ENCODE measurements around the gene PIAS4. TPM values are rescaled to one million over a fixed set of nuclear protein-coding genes. Genes with fewer than 3 reads are reported as not detected.
A peak's percentile ranks its signal among the peaks of the same experiment; 100 is the strongest.

The PIAS4 gene
- total RNA-seq, 1 donor from 2014 or later, result 29.7 TPM

- peak overlapping the region; percentile 22 for H3K4me3 Mint-ChIP-seq (ENCODE audit: unreplicated experiment)
- H3K27ac Mint-ChIP-seq (ENCODE audit: unreplicated experiment), result peak overlapping the region; percentile 89
- no peak for DNase-seq (ENCODE audit: low spot score)
- H3K4me1 Mint-ChIP-seq (ENCODE audit: low read depth), result peaks cover 36% of the 10 kb centered on the region
- TF ChIP-seq CTCF (IDR thresholded peaks at IDR 0.05), result no peak
- no peaks in the 10 kb centered on the region for H3K9me3 Mint-ChIP-seq (ENCODE audit: low read depth)
- H3K27me3 Mint-ChIP-seq (ENCODE audit: low read depth), result no peaks in the 10 kb centered on the region
- peaks cover 2% of the 10 kb centered on the region for H3K36me3 Mint-ChIP-seq (ENCODE audit: low read depth)
These were observed 51.3 kb downstream of the PIAS4 start for GRCh38 chr19:4058693-4059452.

DNA sequence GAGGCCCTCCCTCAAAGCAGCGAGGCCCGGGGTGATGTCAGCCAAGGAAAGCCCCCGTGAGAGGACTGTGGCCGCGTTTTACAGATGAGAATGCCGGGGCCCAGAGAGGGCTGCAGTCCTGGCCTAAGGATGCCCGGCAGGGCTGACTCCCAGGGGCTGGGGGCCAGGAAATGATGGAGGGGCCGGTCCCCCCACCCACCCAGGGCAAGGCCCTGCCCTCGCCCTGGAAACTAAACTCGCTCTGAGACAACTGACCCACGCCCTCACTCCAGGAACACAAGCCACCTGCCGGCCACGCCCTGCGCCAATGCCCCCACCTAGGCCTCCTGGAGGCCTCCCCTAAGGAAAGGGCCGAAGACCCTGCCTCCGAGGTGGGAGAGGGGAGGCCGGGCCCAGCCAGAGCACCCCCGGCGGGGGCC is 51.9 kb downstream of the PIAS4 start:
- no peak for DNase-seq (ENCODE audit: low spot score)
- peaks cover 38% of the 10 kb centered on the region for H3K4me1 Mint-ChIP-seq (ENCODE audit: low read depth)
- peaks cover 2% of the 10 kb centered on the region for H3K36me3 Mint-ChIP-seq (ENCODE audit: low read depth)
- no peak for TF ChIP-seq CTCF (IDR thresholded peaks at IDR 0.05)
- peak overlapping the region; percentile 19 for H3K4me3 Mint-ChIP-seq (ENCODE audit: unreplicated experiment)
- peak overlapping the region; percentile 89 for H3K27ac Mint-ChIP-seq (ENCODE audit: unreplicated experiment)
- no peaks in the 10 kb centered on the region for H3K9me3 Mint-ChIP-seq (ENCODE audit: low read depth)
- no peaks in the 10 kb centered on the region for H3K27me3 Mint-ChIP-seq (ENCODE audit: low read depth)

- peaks cover 38% of the 10 kb centered on the region for H3K4me1 Mint-ChIP-seq (ENCODE audit: low read depth)
- peak overlapping the region; percentile 8 for H3K27ac Mint-ChIP-seq (ENCODE audit: unreplicated experiment)
- no peak for DNase-seq (ENCODE audit: low spot score)
- no peaks in the 10 kb centered on the region for H3K9me3 Mint-ChIP-seq (ENCODE audit: low read depth)
- TF ChIP-seq CTCF (IDR thresholded peaks at IDR 0.05), result no peak
- H3K36me3 Mint-ChIP-seq (ENCODE audit: low read depth), result peaks cover 2% of the 10 kb centered on the region
- H3K4me3 Mint-ChIP-seq (ENCODE audit: unreplicated experiment), result no peak overlapping the region
- no peaks in the 10 kb centered on the region for H3K27me3 Mint-ChIP-seq (ENCODE audit: low read depth)
These were observed 52.5 kb downstream of the PIAS4 start for GRCh38 chr19:4059891-4060620.

GRCh38 chr19:4060621-4061177 is 53.2 kb downstream of the PIAS4 start:
- Mint-ChIP-seq H3K36me3 (ENCODE audit: low read depth) (peaks cover 2% of the 10 kb centered on the region), H3K9me3 (ENCODE audit: low read depth) (no peaks in the 10 kb centered on the region), H3K4me3 (ENCODE audit: unreplicated experiment) (no peak overlapping the region), H3K4me1 (ENCODE audit: low read depth) (peaks cover 38% of the 10 kb centered on the region), H3K27ac (ENCODE audit: unreplicated experiment) (no peak overlapping the region), H3K27me3 (ENCODE audit: low read depth) (no peaks in the 10 kb centered on the region)
- DNase-seq (ENCODE audit: low spot score), result no peak
- no peak for TF ChIP-seq CTCF (IDR thresholded peaks at IDR 0.05)

DNA sequence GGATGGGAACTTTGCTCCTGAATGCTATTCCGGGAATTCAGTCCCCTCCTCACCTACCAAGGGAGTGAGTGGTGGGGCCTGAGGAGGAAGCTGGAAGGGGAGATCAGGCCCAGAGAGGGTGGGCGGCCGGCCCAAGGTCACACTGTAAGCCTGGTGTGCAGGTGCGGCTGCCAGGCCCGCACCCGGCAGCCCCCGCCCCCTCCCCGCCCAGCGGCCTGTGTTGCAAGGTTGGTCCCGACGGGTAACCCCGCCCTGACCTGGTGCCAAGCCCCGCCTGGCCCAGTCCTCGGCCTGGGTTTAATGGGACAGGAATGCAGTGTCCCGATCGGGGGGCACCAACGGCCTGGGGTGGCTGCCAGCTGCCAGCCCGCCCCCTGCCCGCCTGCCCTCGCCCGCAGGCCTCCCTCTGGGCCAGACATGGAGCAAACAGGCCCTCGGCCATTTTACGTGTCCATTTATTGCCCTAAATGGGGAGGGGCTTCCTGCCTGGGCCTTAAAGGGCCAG is 53.7 kb downstream of the PIAS4 start:
- H3K4me1 Mint-ChIP-seq (ENCODE audit: low read depth), result peaks cover 38% of the 10 kb centered on the region
- TF ChIP-seq CTCF (IDR thresholded peaks at IDR 0.05), result no peak
- H3K27me3 Mint-ChIP-seq (ENCODE audit: low read depth), result no peaks in the 10 kb centered on the region
- no peak overlapping the region for H3K27ac Mint-ChIP-seq (ENCODE audit: unreplicated experiment)
- H3K36me3 Mint-ChIP-seq (ENCODE audit: low read depth), result peaks cover 2% of the 10 kb centered on the region
- no peak overlapping the region for H3K4me3 Mint-ChIP-seq (ENCODE audit: unreplicated experiment)
- no peaks in the 10 kb centered on the region for H3K9me3 Mint-ChIP-seq (ENCODE audit: low read depth)
- DNase-seq (ENCODE audit: low spot score), result no peak

Data from chondrocyte (in vitro differentiated cells).